GM23338 (cell line): ENCODE data around the gene PICALM.

ENCODE experiments used
- CREB1 ChIP-seq: fragments of 250-450 bp; sonication (Bioruptor Pico); IDR thresholded peaks from 2 replicates; pipeline ENCODE4 v1.5.0; 2020; ENCODE audit warnings: low read depth, mild to moderate bottlenecking, moderate library complexity
- CTCF ChIP-seq, 2 experiments: fragments of 200-600 bp in 1 of 2; sonication (generic) in 1 of 2; conservative IDR thresholded peaks; 2 replicates each; pipeline versions ENCODE4 v1.5.1 to v1.6.1; 2016 to 2017; ENCODE audit warnings: antibody characterized with exemption in 2 of 2, low read depth in 2 of 2, mild to moderate bottlenecking in 2 of 2, moderate library complexity in 1 of 2
- EZH2 ChIP-seq: fragments of 200-600 bp; sonication (generic); IDR thresholded peaks from one replicate; pipeline ENCODE4 v1.8.0; 2017; ENCODE audit warnings: antibody characterized with exemption, mild to moderate bottlenecking, low read depth; ENCODE audit not compliant: unreplicated experiment
- EZH2phosphoT487 ChIP-seq: fragments of 200-600 bp; sonication (generic); IDR thresholded peaks from one replicate; pipeline ENCODE4 v1.8.1; 2018; ENCODE audit warnings: antibody characterized with exemption; ENCODE audit not compliant: unreplicated experiment
- JUNB ChIP-seq: IDR thresholded peaks from one replicate; pipeline ENCODE4 v1.6.1; 2016; ENCODE audit warnings: antibody characterized with exemption; ENCODE audit not compliant: unreplicated experiment
- NANOG ChIP-seq: IDR thresholded peaks from 2 replicates; pipeline ENCODE4 v1.6.1; 2016; ENCODE audit warnings: antibody characterized with exemption, borderline replicate concordance
- POLR2AphosphoS5 ChIP-seq: IDR thresholded peaks from 2 replicates; pipeline ENCODE4 v1.6.1; 2016; ENCODE audit warnings: antibody characterized with exemption, low read depth
- REST ChIP-seq: IDR thresholded peaks from one replicate; pipeline ENCODE4 v1.6.1; 2018; ENCODE audit warnings: antibody characterized with exemption; ENCODE audit not compliant: unreplicated experiment
- ZNF114 ChIP-seq: fragments of 250-450 bp; sonication (Bioruptor Pico); IDR thresholded peaks from 2 replicates; pipeline ENCODE4 v1.5.0; 2020; ENCODE audit warnings: mild to moderate bottlenecking, moderate library complexity
- ZNF462 ChIP-seq: fragments of 250-450 bp; sonication (Bioruptor Pico); IDR thresholded peaks from 2 replicates; pipeline ENCODE4 v1.5.0; 2020; ENCODE audit warnings: mild to moderate bottlenecking, moderate library complexity

DNA sequence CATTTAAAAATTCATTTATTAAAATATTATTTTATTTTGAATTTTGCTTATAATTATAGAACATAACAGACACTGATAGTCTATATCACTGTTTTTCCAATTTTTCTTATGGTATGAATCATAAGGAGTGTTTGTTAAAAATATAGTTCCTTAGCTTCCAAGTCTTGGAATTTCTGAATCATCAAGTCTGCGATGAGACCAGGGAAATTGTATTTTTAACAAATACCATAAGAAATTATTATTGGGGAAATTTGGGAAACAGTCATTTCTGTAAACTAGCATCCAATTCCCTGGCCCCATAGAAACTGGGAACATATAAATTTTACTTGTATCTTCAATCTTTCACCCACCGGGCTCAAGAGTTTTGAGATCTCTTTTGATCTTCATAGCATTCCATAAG lies 38.0 kb upstream of the PICALM start:
- TF ChIP-seq CTCF (conservative IDR thresholded peaks at IDR 0.05; ENCODE audit: low read depth in 2 of 2) (no peak), NANOG (no peak), EZH2 (no peak), POLR2AphosphoS5 (no peak), ZNF114 (CRISPR knock-in tag) (no peak), EZH2phosphoT487 (no peak), JUNB (no peak), REST (no peak), CREB1 (no peak), ZNF462 (CRISPR knock-in tag) (no peak)
